HG03565 (cell line): ENCODE data around the gene MRPL28.

Source experiments
- ATAC-seq: cut with Tn5 transposase; IDR thresholded peaks from one replicate; pipeline ENCODE4 v1.9.1; 2021; ENCODE audit warnings: mild to moderate bottlenecking, moderate library complexity; ENCODE audit not compliant: unreplicated experiment

The MRPL28 gene

GRCh38 chr16:318628-319027, 51.7 kb downstream of the MRPL28 start:
- ATAC-seq, result no peak

DNA sequence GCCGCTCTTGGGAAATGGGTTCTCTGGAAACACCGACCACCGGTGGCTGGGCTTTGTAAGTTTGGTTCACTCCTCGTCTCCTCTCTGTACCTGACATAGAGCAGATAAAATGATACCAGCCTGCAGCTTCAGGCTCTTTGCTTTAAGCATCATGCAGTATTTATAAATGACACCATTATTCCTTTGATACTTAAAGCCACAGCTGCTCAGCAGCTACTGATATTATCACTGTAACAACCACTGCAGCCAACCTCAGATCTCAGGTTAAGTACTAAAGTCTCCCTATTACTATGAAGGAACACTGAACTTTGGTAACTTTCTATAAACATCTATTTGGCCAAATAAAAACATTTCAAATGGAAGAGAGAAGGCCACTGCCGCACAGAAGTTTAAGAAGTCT, 52.8 kb downstream of the MRPL28 start:
- no peak for ATAC-seq
